DOHH2 (cell line): ENCODE measurements around the gene NAB1.

ENCODE experiments used
- H3F3A ChIP-seq: fragments of 200-600 bp; sonication (generic), shearing (Covaris generic); 2 replicates; pipeline ENCODE4 v1.6.0; 2016; ENCODE audit warnings: antibody characterized with exemption, mild to moderate bottlenecking; ENCODE audit not compliant: control insufficient read depth, insufficient read depth
- H3K27ac ChIP-seq: fragments of 200-600 bp; sonication (generic); 2 replicates; pipeline ENCODE4 v1.5.1; 2014; ENCODE audit warnings: low read depth, mild to moderate bottlenecking, low read length, moderate library complexity
- H3K27me3 ChIP-seq: fragments of 200-600 bp; sonication (generic); 2 replicates; pipeline ENCODE4 v1.6.1; 2014; ENCODE audit warnings: mild to moderate bottlenecking, low read length, mixed read lengths; ENCODE audit not compliant: control insufficient read depth
- H3K36me3 ChIP-seq: fragments of 200-600 bp; sonication (generic); 2 replicates; pipeline ENCODE4 v1.6.1; 2014; ENCODE audit warnings: mild to moderate bottlenecking, low read length, moderate library complexity, mixed read lengths; ENCODE audit not compliant: control insufficient read depth
- H3K4me1 ChIP-seq: fragments of 200-600 bp; sonication (generic); 2 replicates; pipeline ENCODE4 v1.6.1; 2014; ENCODE audit warnings: mild to moderate bottlenecking, low read length, mixed read lengths; ENCODE audit not compliant: control insufficient read depth
- H3K4me2 ChIP-seq: fragments of 200-600 bp; sonication (generic); 2 replicates; pipeline ENCODE4 v1.6.0; 2014; ENCODE audit warnings: mild to moderate bottlenecking, low read length, moderate library complexity
- H3K4me3 ChIP-seq: fragments of 200-600 bp; sonication (generic); 2 replicates; pipeline ENCODE4 v1.5.1; 2014; ENCODE audit warnings: mild to moderate bottlenecking, low read length, mixed read lengths
- H3K79me2 ChIP-seq: fragments of 200-600 bp; sonication (generic); 2 replicates; pipeline ENCODE4 v1.6.1; 2014; ENCODE audit warnings: mild to moderate bottlenecking, low read length, mixed read lengths; ENCODE audit not compliant: control insufficient read depth
- H3K9me2 ChIP-seq: fragments of 200-600 bp; sonication (generic); replicated peaks from 2 replicates; pipeline ENCODE4 v1.6.1; 2014; ENCODE audit warnings: mild to moderate bottlenecking, low read length, mixed read lengths; ENCODE audit not compliant: control insufficient read depth
- H3K9me3 ChIP-seq: fragments of 200-600 bp; sonication (generic); 2 replicates; pipeline ENCODE4 v1.6.1; 2014; ENCODE audit warnings: antibody characterized with exemption, low read length, mixed read lengths; ENCODE audit not compliant: control insufficient read depth, insufficient read depth
- H4K20me1 ChIP-seq: fragments of 200-600 bp; sonication (generic); 2 replicates; pipeline ENCODE4 v1.6.0; 2014; ENCODE audit warnings: low read depth, mild to moderate bottlenecking, antibody characterized with exemption, low read length, moderate library complexity; ENCODE audit not compliant: control insufficient read depth, insufficient read depth
- CTCF ChIP-seq: fragments of 200-600 bp; sonication (generic); IDR thresholded peaks from one replicate; pipeline ENCODE4 v1.5.1; 2014; ENCODE audit warnings: antibody characterized with exemption, mild to moderate bottlenecking, low read depth, low read length; ENCODE audit not compliant: poor library complexity, severe bottlenecking
- EZH2phosphoT487 ChIP-seq: fragments of 200-600 bp; sonication (generic); IDR thresholded peaks from 2 replicates; pipeline ENCODE4 v1.6.1; 2017; ENCODE audit warnings: borderline replicate concordance, mild to moderate bottlenecking, antibody characterized with exemption, low read length, moderate library complexity, mixed read lengths

The NAB1 gene

GRCh38 chr2:190626641-190627210 lies 22.2 kb upstream of the NAB1 start:
- no peaks in the 10 kb centered on the region for H4K20me1 ChIP-seq
- no peak overlapping the region for H3K27ac ChIP-seq

GRCh38 chr2:190627448-190628412 lies 21.2 kb upstream of the NAB1 start:
- Histone ChIP-seq H3F3A (no peaks in the 10 kb centered on the region), H3K4me2 (peak overlapping the region; percentile 64), H3K27me3 (peaks cover 5% of the 10 kb centered on the region; the same call in 1 of the 2 replicates), H3K79me2 (no peaks in the 10 kb centered on the region), H3K9me3 (no peaks in the 10 kb centered on the region), H3K27ac (no peak overlapping the region), H3K9me2 (no peaks in the 10 kb centered on the region), H3K4me1 (peaks cover 14% of the 10 kb centered on the region), H3K4me3 (peak overlapping the region; percentile 62), H4K20me1 (no peaks in the 10 kb centered on the region), H3K36me3 (no peaks in the 10 kb centered on the region)
- TF ChIP-seq EZH2phosphoT487, result no peak
- TF ChIP-seq CTCF, result no peak

More at GRCh38 chr2:190626641-190627210, 22.2 kb upstream of the NAB1 start:
- no peaks in the 10 kb centered on the region for H3K79me2 ChIP-seq
- H3K9me2 ChIP-seq, result no peaks in the 10 kb centered on the region
- H3K4me3 ChIP-seq, result no peak overlapping the region
- H3F3A ChIP-seq, result no peaks in the 10 kb centered on the region
- no peaks in the 10 kb centered on the region for H3K9me3 ChIP-seq
- peaks cover 14% of the 10 kb centered on the region for H3K4me1 ChIP-seq
- H3K36me3 ChIP-seq, result no peaks in the 10 kb centered on the region
- TF ChIP-seq EZH2phosphoT487 (no peak), CTCF (no peak)
- peaks cover 5% of the 10 kb centered on the region; the same call in 1 of the 2 replicates for H3K27me3 ChIP-seq
- no peak overlapping the region for H3K4me2 ChIP-seq

- Histone ChIP-seq H4K20me1 (no peaks in the 10 kb centered on the region), H3K79me2 (no peaks in the 10 kb centered on the region), H3F3A (no peaks in the 10 kb centered on the region), H3K4me1 (peaks cover 14% of the 10 kb centered on the region), H3K36me3 (no peaks in the 10 kb centered on the region), H3K27ac (no peak overlapping the region), H3K4me2 (peak overlapping the region; percentile 64; the same call in 1 of the 2 replicates), H3K4me3 (no peak overlapping the region), H3K27me3 (peaks cover 5% of the 10 kb centered on the region; the same call in 1 of the 2 replicates), H3K9me3 (no peaks in the 10 kb centered on the region), H3K9me2 (no peaks in the 10 kb centered on the region)
- TF ChIP-seq CTCF, result no peak
Measured at GRCh38 chr2:190628591-190629319, 20.1 kb upstream of the NAB1 start.
